Endothelial cell of umbilical vein (primary cell): ENCODE results near the gene LRSAM1.

Source experiments
- FOS ChIP-seq: IDR thresholded peaks from 2 replicates; pipeline ENCODE4 v1.6.1; 2011; ENCODE audit warnings: mild to moderate bottlenecking, low read length, moderate library complexity, borderline replicate concordance; ENCODE audit not compliant: insufficient read depth
- POLR2A ChIP-seq: IDR thresholded peaks from 2 replicates; pipeline ENCODE4 v1.6.1; 2012; ENCODE audit warnings: low read depth, mild to moderate bottlenecking, control low read depth, low read length
- TF ChIP-seq, protein P1 (sequence below), 2 donors: IDR thresholded peaks; 1 replicate in 1 of 2; 2 replicates in 1 of 2; pipeline ENCODE4 v1.5.1; 2011; ENCODE audit warnings: low read length in 2 of 2, mild to moderate bottlenecking in 2 of 2, moderate library complexity in 2 of 2, control low read depth in 1 of 2, inconsistent platforms in 1 of 2, low read depth in 1 of 2; ENCODE audit not compliant: insufficient read depth in 1 of 2; ENCODE audit errors: extremely low read depth in 1 of 2

DNA sequence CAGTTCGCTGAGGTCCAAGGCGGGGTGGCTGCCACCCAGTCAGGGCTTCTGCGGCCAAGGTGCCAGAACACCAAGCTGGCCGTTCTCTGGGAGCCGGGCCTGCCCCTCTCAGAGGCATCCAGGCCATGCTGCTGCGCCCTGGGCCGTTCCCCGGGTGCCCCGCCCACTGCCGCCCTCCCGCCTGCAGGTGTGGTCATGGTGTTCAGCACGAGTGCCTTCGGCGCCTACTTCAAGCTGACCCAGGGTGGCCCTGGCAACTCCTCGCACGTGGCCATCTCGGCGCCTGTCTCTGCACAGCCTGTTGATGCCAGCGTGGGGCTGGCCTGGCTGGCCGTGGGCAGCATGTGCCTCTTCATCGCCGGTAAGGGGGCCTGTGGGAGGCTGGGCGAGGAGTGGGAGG, 46.7 kb upstream of the LRSAM1 start:
- TF ChIP-seq, protein P1, sequence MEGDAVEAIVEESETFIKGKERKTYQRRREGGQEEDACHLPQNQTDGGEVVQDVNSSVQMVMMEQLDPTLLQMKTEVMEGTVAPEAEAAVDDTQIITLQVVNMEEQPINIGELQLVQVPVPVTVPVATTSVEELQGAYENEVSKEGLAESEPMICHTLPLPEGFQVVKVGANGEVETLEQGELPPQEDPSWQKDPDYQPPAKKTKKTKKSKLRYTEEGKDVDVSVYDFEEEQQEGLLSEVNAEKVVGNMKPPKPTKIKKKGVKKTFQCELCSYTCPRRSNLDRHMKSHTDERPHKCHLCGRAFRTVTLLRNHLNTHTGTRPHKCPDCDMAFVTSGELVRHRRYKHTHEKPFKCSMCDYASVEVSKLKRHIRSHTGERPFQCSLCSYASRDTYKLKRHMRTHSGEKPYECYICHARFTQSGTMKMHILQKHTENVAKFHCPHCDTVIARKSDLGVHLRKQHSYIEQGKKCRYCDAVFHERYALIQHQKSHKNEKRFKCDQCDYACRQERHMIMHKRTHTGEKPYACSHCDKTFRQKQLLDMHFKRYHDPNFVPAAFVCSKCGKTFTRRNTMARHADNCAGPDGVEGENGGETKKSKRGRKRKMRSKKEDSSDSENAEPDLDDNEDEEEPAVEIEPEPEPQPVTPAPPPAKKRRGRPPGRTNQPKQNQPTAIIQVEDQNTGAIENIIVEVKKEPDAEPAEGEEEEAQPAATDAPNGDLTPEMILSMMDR (IDR thresholded peaks at IDR 0.05; ENCODE audit: extremely low read depth in 1 of 2, insufficient read depth in 1 of 2, low read depth in 1 of 2, low read length in 2 of 2): no peak
- TF ChIP-seq POLR2A: no peak
- no peak for TF ChIP-seq FOS
